GM23248 (cell line): ENCODE results near the gene SLC13A3.

ENCODE experiments used
- EZH2 ChIP-seq: fragments of 200-600 bp; sonication (generic); IDR thresholded peaks from 2 replicates; pipeline ENCODE4 v1.6.1; 2018; ENCODE audit warnings: antibody characterized with exemption, mild to moderate bottlenecking; ENCODE audit not compliant: insufficient read depth, poor library complexity, severe bottlenecking
- EZH2phosphoT487 ChIP-seq: fragments of 200-600 bp; sonication (generic); IDR thresholded peaks from 2 replicates; pipeline ENCODE4 v1.6.1; 2018; ENCODE audit warnings: antibody characterized with exemption, moderate library complexity, mild to moderate bottlenecking, low read depth; ENCODE audit not compliant: insufficient read depth

GRCh38 chr20:46520540-46520939 is 130.7 kb downstream of the SLC13A3 start:
- TF ChIP-seq EZH2: no peak
- TF ChIP-seq EZH2phosphoT487: no peak
